Colonic mucosa (tissue), 4 donors: ENCODE results near the gene CPXM1. TPM values are rescaled to one million over a fixed set of nuclear protein-coding genes. Genes with fewer than 3 reads are reported as not detected.

Experiments used
- DNase-seq: peaks from one replicate; pipeline ENCODE4 v3.0.0-alpha.2; 2020
- H3K27ac ChIP-seq: fragments of 200-600 bp; one replicate; pipeline ENCODE4 v1.8.0; 2021
- H3K27me3 ChIP-seq: fragments of 200-600 bp; one replicate; pipeline ENCODE4 v1.8.0; 2021
- H3K36me3 ChIP-seq: fragments of 200-600 bp; one replicate; pipeline ENCODE4 v1.8.0; 2021
- H3K4me1 ChIP-seq: fragments of 200-600 bp; one replicate; pipeline ENCODE4 v1.8.0; 2021; ENCODE audit warnings: mild to moderate bottlenecking
- H3K4me3 ChIP-seq: fragments of 200-600 bp; one replicate; pipeline ENCODE4 v1.8.0; 2021
- H3K9ac ChIP-seq, 2 donors: one replicate each; pipeline ENCODE4 v1.7.0; 2013; ENCODE audit warnings: control low read depth in 2 of 2, low read depth in 2 of 2, low read length in 2 of 2
- H3K9me3 ChIP-seq: fragments of 200-600 bp; one replicate; pipeline ENCODE4 v1.8.0; 2021
- intact Hi-C: fragments of 100-400 bp; cut with DNase I; formaldehyde crosslinking; loops from one replicate; pipeline ENCODE4 v1.14.1; 2022
- total RNA-seq, 2 donors: library from RNA; stranded (reverse); fragmentation: NEBNext Ultra II Directional in 1 of 2; extraction: Animal tissue kit (Norgen Biotek cat#: 25700) in 1 of 2; gene quantifications; one replicate each; pipeline ENCODE4 v1.2.1, GENCODE V29; 2021
- TF ChIP-seq, protein P1 (sequence below): fragments of 200-600 bp; IDR thresholded peaks from one replicate; pipeline ENCODE4 v1.8.0; 2022; ENCODE audit warnings: antibody characterized with exemption, mild to moderate bottlenecking
- donor health status: healthy.
- donor health status: DM: no; HTN: no; CAD: no.
- donor health status: DM: no; HTN: no; CAD: no.

Gene CPXM1
- total RNA-seq, 2 donors from 2014 or later, result 0.98 to 1.1 TPM

GRCh38 chr20:2760297-2760951 lies 40.0 kb downstream of the CPXM1 start:
- no peaks in the 10 kb centered on the region for H3K9me3 ChIP-seq
- TF ChIP-seq, protein P1, sequence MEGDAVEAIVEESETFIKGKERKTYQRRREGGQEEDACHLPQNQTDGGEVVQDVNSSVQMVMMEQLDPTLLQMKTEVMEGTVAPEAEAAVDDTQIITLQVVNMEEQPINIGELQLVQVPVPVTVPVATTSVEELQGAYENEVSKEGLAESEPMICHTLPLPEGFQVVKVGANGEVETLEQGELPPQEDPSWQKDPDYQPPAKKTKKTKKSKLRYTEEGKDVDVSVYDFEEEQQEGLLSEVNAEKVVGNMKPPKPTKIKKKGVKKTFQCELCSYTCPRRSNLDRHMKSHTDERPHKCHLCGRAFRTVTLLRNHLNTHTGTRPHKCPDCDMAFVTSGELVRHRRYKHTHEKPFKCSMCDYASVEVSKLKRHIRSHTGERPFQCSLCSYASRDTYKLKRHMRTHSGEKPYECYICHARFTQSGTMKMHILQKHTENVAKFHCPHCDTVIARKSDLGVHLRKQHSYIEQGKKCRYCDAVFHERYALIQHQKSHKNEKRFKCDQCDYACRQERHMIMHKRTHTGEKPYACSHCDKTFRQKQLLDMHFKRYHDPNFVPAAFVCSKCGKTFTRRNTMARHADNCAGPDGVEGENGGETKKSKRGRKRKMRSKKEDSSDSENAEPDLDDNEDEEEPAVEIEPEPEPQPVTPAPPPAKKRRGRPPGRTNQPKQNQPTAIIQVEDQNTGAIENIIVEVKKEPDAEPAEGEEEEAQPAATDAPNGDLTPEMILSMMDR, result no peak
- H3K36me3 ChIP-seq, result no peaks in the 10 kb centered on the region
- H3K27me3 ChIP-seq, result no peaks in the 10 kb centered on the region
- H3K27ac ChIP-seq, result no peak overlapping the region
- no peak for DNase-seq
- no peak overlapping the region for H3K9ac ChIP-seq
- H3K4me3 ChIP-seq, result no peak overlapping the region
- H3K4me1 ChIP-seq, result no peaks in the 10 kb centered on the region
- intact Hi-C loops, result no loop called here

DNA sequence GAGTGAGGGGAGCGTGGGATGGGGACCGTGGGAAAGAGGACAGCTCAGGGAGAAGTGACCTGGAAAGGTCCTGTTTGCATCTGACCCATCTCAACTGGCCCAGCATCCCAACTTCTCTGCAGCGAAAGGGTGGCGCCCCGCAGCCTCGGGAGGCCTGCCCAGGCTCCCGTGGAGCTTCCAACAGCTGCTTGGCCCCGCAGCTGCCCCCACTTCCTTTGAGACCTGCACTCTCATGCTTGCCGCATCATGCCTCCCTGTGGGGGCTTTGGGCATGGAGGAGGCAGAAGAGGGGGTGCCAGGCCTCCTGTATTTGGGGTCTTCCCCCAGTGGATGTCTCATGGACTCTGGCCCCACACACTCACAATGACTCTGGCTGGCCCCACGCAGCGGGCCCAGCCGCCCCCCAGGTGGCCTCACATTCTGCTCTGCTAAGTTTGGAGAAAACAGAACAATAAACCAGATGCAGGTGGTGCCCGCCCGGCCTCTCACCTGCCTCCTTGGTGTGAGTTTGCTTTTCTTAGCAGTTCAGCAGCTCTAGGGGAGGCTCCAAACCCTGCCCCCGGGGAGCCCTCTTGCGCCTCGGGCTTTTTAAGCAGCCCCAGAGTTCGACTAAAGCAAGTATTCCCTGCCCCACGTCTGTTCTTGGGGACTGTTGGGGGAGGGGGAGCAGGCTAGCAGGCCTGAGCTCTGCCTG lies 40.7 kb downstream of the CPXM1 start:
- no peaks in the 10 kb centered on the region for H3K36me3 ChIP-seq
- no peak overlapping the region for H3K27ac ChIP-seq
- H3K4me3 ChIP-seq, result no peak overlapping the region
- H3K4me1 ChIP-seq, result no peaks in the 10 kb centered on the region
- no peak overlapping the region for H3K9ac ChIP-seq
- H3K9me3 ChIP-seq, result no peaks in the 10 kb centered on the region
- DNase-seq, result no peak
- intact Hi-C loops, result loop anchor here (5.0 kb wide), 1 partner anchor 93 kb away; no protein-coding TSS in a partner anchor
- H3K27me3 ChIP-seq, result no peaks in the 10 kb centered on the region
- TF ChIP-seq, protein P1, result no peak

DNA sequence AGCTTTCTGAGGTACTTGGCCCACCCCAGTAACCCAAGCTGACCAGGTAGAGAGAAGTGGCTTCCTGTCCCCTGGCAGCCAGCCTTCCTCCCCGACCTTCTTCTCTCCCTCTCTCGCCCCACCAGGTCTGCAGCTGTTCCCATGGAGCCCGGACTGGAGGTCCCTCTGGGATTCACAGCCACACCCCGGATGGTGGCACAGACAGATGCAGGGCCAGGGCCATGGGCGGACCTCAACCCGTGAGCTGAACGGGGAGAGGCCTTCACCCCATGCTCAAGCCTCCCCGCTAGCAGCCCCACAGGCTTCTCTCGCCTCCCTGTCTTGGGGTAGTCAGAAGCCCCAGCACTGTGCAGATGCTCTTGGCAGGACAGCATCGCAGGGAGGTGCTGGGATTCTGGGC lies 41.3 kb downstream of the CPXM1 start:
- no peak for DNase-seq
- TF ChIP-seq, protein P1, result no peak
- no peak overlapping the region for H3K27ac ChIP-seq
- no peak overlapping the region for H3K9ac ChIP-seq
- H3K4me1 ChIP-seq, result no peaks in the 10 kb centered on the region
- H3K4me3 ChIP-seq, result no peak overlapping the region
- intact Hi-C loops, result loop anchor here (5.0 kb wide), 1 partner anchor 93 kb away; no protein-coding TSS in a partner anchor
- no peaks in the 10 kb centered on the region for H3K36me3 ChIP-seq
- H3K9me3 ChIP-seq, result no peaks in the 10 kb centered on the region
- H3K27me3 ChIP-seq, result no peaks in the 10 kb centered on the region

GRCh38 chr20:2757969-2758368 lies 42.5 kb downstream of the CPXM1 start:
- Histone ChIP-seq H3K36me3 (no peaks in the 10 kb centered on the region), H3K9ac (no peak overlapping the region), H3K4me1 (peaks cover under 1% of the 10 kb centered on the region), H3K27me3 (peaks cover 8% of the 10 kb centered on the region), H3K4me3 (no peak overlapping the region), H3K9me3 (no peaks in the 10 kb centered on the region), H3K27ac (no peak overlapping the region)
- TF ChIP-seq, protein P1, result no peak
- intact Hi-C loops, result loop anchor here (5.0 kb wide), 1 partner anchor 94 kb away; no protein-coding TSS in a partner anchor
- DNase-seq, result no peak

- H3K27me3 ChIP-seq, result peaks cover 11% of the 10 kb centered on the region
- no peaks in the 10 kb centered on the region for H3K36me3 ChIP-seq
- no peak overlapping the region for H3K4me3 ChIP-seq
- peaks cover 7% of the 10 kb centered on the region for H3K4me1 ChIP-seq
- no peak overlapping the region for H3K9ac ChIP-seq
- no peaks in the 10 kb centered on the region for H3K9me3 ChIP-seq
- TF ChIP-seq, protein P1, result no peak
- intact Hi-C loops, result loop anchor here (5.0 kb wide), 1 partner anchor 95 kb away; no protein-coding TSS in a partner anchor
- no peak overlapping the region for H3K27ac ChIP-seq
- no peak for DNase-seq
Observed at GRCh38 chr20:2757001-2757400, 43.4 kb downstream of the CPXM1 start.
